GM20000 (cell line): ENCODE data around the gene ASIC4.

Source experiments
- DNase-seq: peaks from one replicate; pipeline ENCODE4 v3.0.0; 2012; ENCODE audit warnings: low spot score
- CTCF ChIP-seq: IDR thresholded peaks from 2 replicates; pipeline ENCODE4 v1.5.1; 2012; ENCODE audit warnings: mild to moderate bottlenecking, control low read depth; ENCODE audit errors: extremely low read depth, missing control alignments

ASIC4 gene

GRCh38 chr2:219500135-219500534 is 14.1 kb upstream of the ASIC4 start:
- no peak for DNase-seq
- no peak for TF ChIP-seq CTCF

GRCh38 chr2:219501849-219502248 is 12.4 kb upstream of the ASIC4 start:
- TF ChIP-seq CTCF: no peak

GRCh38 chr2:219502618-219503017 is 11.7 kb upstream of the ASIC4 start:
- no peak for TF ChIP-seq CTCF
- DNase-seq: no peak

More at GRCh38 chr2:219501849-219502248, 12.4 kb upstream of the ASIC4 start:
- no peak for DNase-seq

- DNase-seq: no peak
- TF ChIP-seq CTCF: no peak
These were observed 8.7 kb upstream of the ASIC4 start for GRCh38 chr2:219505585-219505984.

GRCh38 chr2:219506153-219506801 is 8.0 kb upstream of the ASIC4 start:
- no peak for DNase-seq
- no peak for TF ChIP-seq CTCF

GRCh38 chr2:219506802-219507526 is 7.3 kb upstream of the ASIC4 start:
- DNase-seq: no peak
- TF ChIP-seq CTCF: no peak

- no peak for DNase-seq
- no peak for TF ChIP-seq CTCF
These were observed 6.5 kb upstream of the ASIC4 start for GRCh38 chr2:219507581-219508443.
